Measurements from ENCODE around the gene ANO3.

ANO3 gene

GRCh38 chr11:26662916-26663315, 331.0 kb downstream of the ANO3 start:
- Histone ChIP-seq H3K4me2 (ENCODE audit: low read depth, low read length, poor library complexity, severe bottlenecking) (no peak overlapping the region), H4K20me1 (ENCODE audit: insufficient read depth, low read length, poor library complexity, severe bottlenecking) (no peaks in the 10 kb centered on the region), H3K9me2 (replicated peaks; ENCODE audit: low read depth, low read length) (no peaks in the 10 kb centered on the region), H3K27me3 (ENCODE audit: insufficient read depth, low read length, poor library complexity, severe bottlenecking) (no peaks in the 10 kb centered on the region), H2AFZ (ENCODE audit: low read length) (no peak overlapping the region), H3K9me3 (ENCODE audit: insufficient read depth, low read depth, low read length) (no peaks in the 10 kb centered on the region), H3K4me3 (ENCODE audit: low read length, poor library complexity, severe bottlenecking) (no peak overlapping the region), H3K4me1 (ENCODE audit: insufficient read depth, low read length, poor library complexity, severe bottlenecking) (no peaks in the 10 kb centered on the region), H3K79me2 (ENCODE audit: insufficient read depth, low read length) (no peaks in the 10 kb centered on the region), H3K9ac (ENCODE audit: low read depth, low read length, poor library complexity, severe bottlenecking) (no peak overlapping the region), H3F3A (ENCODE audit: low read depth) (no peaks in the 10 kb centered on the region), H3K36me3 (ENCODE audit: insufficient read depth, low read length) (no peaks in the 10 kb centered on the region)
- TF ChIP-seq CTCF (conservative IDR thresholded peaks at IDR 0.05; ENCODE audit: low read length) (no peak), EZH2phosphoT487 (IDR thresholded peaks at IDR 0.05; ENCODE audit: borderline replicate concordance) (no peak)

GRCh38 chr11:26665036-26665435, 333.1 kb downstream of the ANO3 start:
- Histone ChIP-seq H3K79me2 (ENCODE audit: insufficient read depth, low read length) (no peaks in the 10 kb centered on the region), H3K9me2 (replicated peaks; ENCODE audit: low read depth, low read length) (no peaks in the 10 kb centered on the region), H3K4me1 (ENCODE audit: insufficient read depth, low read length, poor library complexity, severe bottlenecking) (no peaks in the 10 kb centered on the region), H3K27me3 (ENCODE audit: insufficient read depth, low read length, poor library complexity, severe bottlenecking) (no peaks in the 10 kb centered on the region), H3K4me3 (ENCODE audit: low read length, poor library complexity, severe bottlenecking) (no peak overlapping the region), H3K9me3 (ENCODE audit: insufficient read depth, low read depth, low read length) (no peaks in the 10 kb centered on the region), H3K36me3 (ENCODE audit: insufficient read depth, low read length) (no peaks in the 10 kb centered on the region), H2AFZ (ENCODE audit: low read length) (no peak overlapping the region), H3F3A (ENCODE audit: low read depth) (no peaks in the 10 kb centered on the region), H3K9ac (ENCODE audit: low read depth, low read length, poor library complexity, severe bottlenecking) (no peak overlapping the region), H4K20me1 (ENCODE audit: insufficient read depth, low read length, poor library complexity, severe bottlenecking) (no peaks in the 10 kb centered on the region), H3K4me2 (ENCODE audit: low read depth, low read length, poor library complexity, severe bottlenecking) (no peak overlapping the region)
- TF ChIP-seq CTCF (conservative IDR thresholded peaks at IDR 0.05; ENCODE audit: low read length) = no peak
- TF ChIP-seq EZH2phosphoT487 (IDR thresholded peaks at IDR 0.05; ENCODE audit: borderline replicate concordance) = no peak

GRCh38 chr11:26665946-26666345, 334.0 kb downstream of the ANO3 start:
- H3K4me3 ChIP-seq (ENCODE audit: low read length, poor library complexity, severe bottlenecking) = no peak overlapping the region
- no peaks in the 10 kb centered on the region for H4K20me1 ChIP-seq (ENCODE audit: insufficient read depth, low read length, poor library complexity, severe bottlenecking)
- no peaks in the 10 kb centered on the region for H3K9me3 ChIP-seq (ENCODE audit: insufficient read depth, low read depth, low read length)
- H3K4me1 ChIP-seq (ENCODE audit: insufficient read depth, low read length, poor library complexity, severe bottlenecking) = no peaks in the 10 kb centered on the region
- no peak overlapping the region for H3K4me2 ChIP-seq (ENCODE audit: low read depth, low read length, poor library complexity, severe bottlenecking)
- H3K36me3 ChIP-seq (ENCODE audit: insufficient read depth, low read length) = no peaks in the 10 kb centered on the region
- H3K27me3 ChIP-seq (ENCODE audit: insufficient read depth, low read length, poor library complexity, severe bottlenecking) = no peaks in the 10 kb centered on the region
- TF ChIP-seq EZH2phosphoT487 (IDR thresholded peaks at IDR 0.05; ENCODE audit: borderline replicate concordance) = no peak
- no peak for TF ChIP-seq CTCF (conservative IDR thresholded peaks at IDR 0.05; ENCODE audit: low read length)
- H3K9ac ChIP-seq (ENCODE audit: low read depth, low read length, poor library complexity, severe bottlenecking) = no peak overlapping the region
- H3K79me2 ChIP-seq (ENCODE audit: insufficient read depth, low read length) = no peaks in the 10 kb centered on the region
- H3K9me2 ChIP-seq (replicated peaks; ENCODE audit: low read depth, low read length) = no peaks in the 10 kb centered on the region
- H2AFZ ChIP-seq (ENCODE audit: low read length) = no peak overlapping the region
- H3F3A ChIP-seq (ENCODE audit: low read depth) = no peaks in the 10 kb centered on the region
